DND-41 (cell line): ENCODE data around the gene SMAGP.
"Not testable (repeated sequence)": the region's sequence is repeated elsewhere in the genome, so short reads cannot be mapped to it uniquely, and the experiment has no call there.

Experiments
- ATAC-seq: fragments of 200-7000 bp; cut with Tn5 transposase; 3 replicates; pipeline ENCODE4 v1.9.1; 2021; ENCODE audit warnings: low read depth; ENCODE audit not compliant: insufficient read depth
- DNase-seq: peaks from one replicate; pipeline ENCODE4 v3.0.0-alpha.2; 2020
- H2AFZ ChIP-seq: 2 replicates; pipeline ENCODE4 v1.6.0; 2012; ENCODE audit warnings: low read depth, low read length
- H3K27ac ChIP-seq: 2 replicates; pipeline ENCODE4 v1.5.1; 2012; ENCODE audit warnings: low read length, inconsistent platforms
- H3K27me3 ChIP-seq: fragments of 200-600 bp; sonication (generic); 2 replicates; pipeline ENCODE4 v1.6.0; 2012; ENCODE audit warnings: low read length, mild to moderate bottlenecking, inconsistent platforms; ENCODE audit not compliant: insufficient read depth, poor library complexity
- H3K36me3 ChIP-seq: 2 replicates; pipeline ENCODE4 v1.5.1; 2012; ENCODE audit warnings: low read length, inconsistent platforms; ENCODE audit not compliant: insufficient read depth
- H3K4me1 ChIP-seq: 2 replicates; pipeline ENCODE4 v1.5.1; 2012; ENCODE audit warnings: mild to moderate bottlenecking, low read length; ENCODE audit not compliant: insufficient read depth
- H3K4me2 ChIP-seq: 2 replicates; pipeline ENCODE4 v1.6.0; 2012; ENCODE audit warnings: mild to moderate bottlenecking, moderate library complexity, low read length, inconsistent platforms; ENCODE audit not compliant: insufficient read depth
- H3K4me3 ChIP-seq, 2 experiments: fragments of 200-600 bp in 1 of 2; shearing (Covaris generic) in 1 of 2; 2 replicates each; pipeline ENCODE4 v1.5.1; 2012 to 2016; ENCODE audit warnings: inconsistent platforms in 2 of 2, low read length in 2 of 2, mild to moderate bottlenecking in 2 of 2, low read depth in 1 of 2, moderate library complexity in 1 of 2
- H3K79me2 ChIP-seq: 2 replicates; pipeline ENCODE4 v1.6.0; 2012; ENCODE audit warnings: low read length, inconsistent platforms; ENCODE audit not compliant: insufficient read depth
- H3K9ac ChIP-seq: 2 replicates; pipeline ENCODE4 v1.6.0; 2012; ENCODE audit warnings: low read depth, mild to moderate bottlenecking, inconsistent platforms, low read length, moderate library complexity
- H3K9me3 ChIP-seq: 2 replicates; pipeline ENCODE4 v1.5.1; 2012; ENCODE audit warnings: low read length, moderate library complexity, mild to moderate bottlenecking, inconsistent platforms; ENCODE audit not compliant: insufficient read depth, severe bottlenecking
- H4K20me1 ChIP-seq: 2 replicates; pipeline ENCODE4 v1.6.0; 2012; ENCODE audit warnings: low read length; ENCODE audit not compliant: insufficient read depth
- EZH2 ChIP-seq: IDR thresholded peaks from 3 replicates; pipeline ENCODE4 v1.6.1; 2012; ENCODE audit warnings: borderline replicate concordance, low read depth, mild to moderate bottlenecking, moderate library complexity, low read length, inconsistent platforms; ENCODE audit not compliant: severe bottlenecking
- TF ChIP-seq, protein P1 (sequence below): IDR thresholded peaks from 2 replicates; pipeline ENCODE4 v1.5.1; 2012; ENCODE audit warnings: borderline replicate concordance, low read length, moderate library complexity, mild to moderate bottlenecking; ENCODE audit not compliant: poor library complexity, severe bottlenecking; ENCODE audit errors: extremely low read depth

SMAGP gene

GRCh38 chr12:51225234-51225633 is 45.0 kb downstream of the SMAGP start:
- no peak overlapping the region for H3K9ac ChIP-seq
- H2AFZ ChIP-seq, result no peak overlapping the region
- no peaks in the 10 kb centered on the region for H3K79me2 ChIP-seq
- H3K4me1 ChIP-seq, result no peaks in the 10 kb centered on the region
- H4K20me1 ChIP-seq, result no peaks in the 10 kb centered on the region
- DNase-seq (no peak), ATAC-seq (no peak)
- no peaks in the 10 kb centered on the region for H3K36me3 ChIP-seq
- no peak overlapping the region for H3K4me3 ChIP-seq
- H3K27me3 ChIP-seq, result no peaks in the 10 kb centered on the region
- TF ChIP-seq, protein P1, sequence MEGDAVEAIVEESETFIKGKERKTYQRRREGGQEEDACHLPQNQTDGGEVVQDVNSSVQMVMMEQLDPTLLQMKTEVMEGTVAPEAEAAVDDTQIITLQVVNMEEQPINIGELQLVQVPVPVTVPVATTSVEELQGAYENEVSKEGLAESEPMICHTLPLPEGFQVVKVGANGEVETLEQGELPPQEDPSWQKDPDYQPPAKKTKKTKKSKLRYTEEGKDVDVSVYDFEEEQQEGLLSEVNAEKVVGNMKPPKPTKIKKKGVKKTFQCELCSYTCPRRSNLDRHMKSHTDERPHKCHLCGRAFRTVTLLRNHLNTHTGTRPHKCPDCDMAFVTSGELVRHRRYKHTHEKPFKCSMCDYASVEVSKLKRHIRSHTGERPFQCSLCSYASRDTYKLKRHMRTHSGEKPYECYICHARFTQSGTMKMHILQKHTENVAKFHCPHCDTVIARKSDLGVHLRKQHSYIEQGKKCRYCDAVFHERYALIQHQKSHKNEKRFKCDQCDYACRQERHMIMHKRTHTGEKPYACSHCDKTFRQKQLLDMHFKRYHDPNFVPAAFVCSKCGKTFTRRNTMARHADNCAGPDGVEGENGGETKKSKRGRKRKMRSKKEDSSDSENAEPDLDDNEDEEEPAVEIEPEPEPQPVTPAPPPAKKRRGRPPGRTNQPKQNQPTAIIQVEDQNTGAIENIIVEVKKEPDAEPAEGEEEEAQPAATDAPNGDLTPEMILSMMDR, result no peak
- H3K9me3 ChIP-seq, result no peaks in the 10 kb centered on the region
- H3K4me2 ChIP-seq, result no peak overlapping the region
- H3K27ac ChIP-seq, result no peak overlapping the region

- no peak overlapping the region for H3K4me2 ChIP-seq
- DNase-seq (no peak), ATAC-seq (no peak)
- no peaks in the 10 kb centered on the region for H3K79me2 ChIP-seq
- no peak overlapping the region for H2AFZ ChIP-seq
- TF ChIP-seq, protein P1, result no peak
- no peaks in the 10 kb centered on the region for H4K20me1 ChIP-seq
- no peaks in the 10 kb centered on the region for H3K4me1 ChIP-seq
- no peaks in the 10 kb centered on the region for H3K27me3 ChIP-seq
- no peak overlapping the region for H3K27ac ChIP-seq
- no peaks in the 10 kb centered on the region for H3K9me3 ChIP-seq
- H3K9ac ChIP-seq, result no peak overlapping the region
- H3K36me3 ChIP-seq, result no peaks in the 10 kb centered on the region
- H3K4me3 ChIP-seq, result no peak overlapping the region
Observed at GRCh38 chr12:51224625-51225024, 45.6 kb downstream of the SMAGP start.

- DNase-seq (no peak), ATAC-seq (no peak)
- Histone ChIP-seq H4K20me1 (no peaks in the 10 kb centered on the region), H3K36me3 (no peaks in the 10 kb centered on the region), H3K27ac (no peak overlapping the region), H3K4me1 (peaks cover 14% of the 10 kb centered on the region), H3K9ac (no peak overlapping the region), H3K27me3 (no peaks in the 10 kb centered on the region), H3K9me3 (no peaks in the 10 kb centered on the region), H3K79me2 (no peaks in the 10 kb centered on the region), H3K4me2 (no peak overlapping the region), H2AFZ (no peak overlapping the region), H3K4me3 (no peak overlapping the region)
- no peak for TF ChIP-seq EZH2
- TF ChIP-seq, protein P1, result no peak
Observed at GRCh38 chr12:51222461-51222860, 47.8 kb downstream of the SMAGP start.

DNA sequence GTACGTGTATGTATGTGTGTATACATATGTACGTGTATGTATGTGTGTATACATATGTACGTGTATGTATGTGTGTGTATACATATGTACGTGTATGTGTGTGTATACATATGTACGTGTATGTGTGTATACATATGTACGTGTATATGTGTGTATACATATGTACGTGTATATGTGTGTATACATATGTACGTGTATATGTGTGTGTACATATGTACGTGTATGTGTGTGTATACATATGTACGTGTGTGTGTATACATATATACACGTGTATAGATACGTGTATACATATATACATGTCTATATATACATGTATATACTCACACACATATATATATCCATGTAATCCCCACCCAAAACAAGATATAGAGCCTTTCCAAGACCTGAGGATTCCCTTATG is 50.4 kb downstream of the SMAGP start:
- H3K4me2 ChIP-seq, H3K79me2 ChIP-seq, H3K4me3 ChIP-seq, H4K20me1 ChIP-seq, H3K27me3 ChIP-seq, H3K36me3 ChIP-seq, ATAC-seq, H3K9me3 ChIP-seq, H3K9ac ChIP-seq, DNase-seq, H2AFZ ChIP-seq, H3K27ac ChIP-seq: not testable (repeated sequence)
- H3K4me1 ChIP-seq, result peaks cover 18% of the 10 kb centered on the region
